Measurements from ENCODE around the gene FAM114A2. TPM values are rescaled to one million over a fixed set of nuclear protein-coding genes. Genes with fewer than 3 reads are reported as not detected.

FAM114A2 gene
- total RNA-seq, 1 experiment from 2014 or later, result 19.8 TPM

- H3K36me3 ChIP-seq (ENCODE audit: control insufficient read depth in 1 of 2, insufficient read depth in 2 of 2, low read length in 2 of 2), result no peaks in the 10 kb centered on the region
- ATAC-seq, result no peak
- no peaks in the 10 kb centered on the region for H4K20me1 ChIP-seq (ENCODE audit: insufficient read depth)
- no peaks in the 10 kb centered on the region for H3K27me3 ChIP-seq (ENCODE audit: insufficient read depth, low read length)
- no TSS peak for BruUV-seq (replicated peaks)
- H2AFZ ChIP-seq (ENCODE audit: low read depth, low read length, poor library complexity, severe bottlenecking), result no peak overlapping the region
- DNase-seq (ENCODE audit: low read depth, low spot score), result no peak
- H3K4me1 ChIP-seq (ENCODE audit: control insufficient read depth in 1 of 2, insufficient read depth in 2 of 2, low read length in 2 of 2), result no peaks in the 10 kb centered on the region
- RAD21 ChIA-PET (ENCODE audit: low non-redundant PET in 1 of 2, low total read pairs in 2 of 2, uncharacterized antibody in 2 of 2, unreplicated experiment in 2 of 2), result no interaction called here
- H3K79me2 ChIP-seq (ENCODE audit: insufficient read depth, low read length), result no peaks in the 10 kb centered on the region
- no peaks in the 10 kb centered on the region for H3K9me3 ChIP-seq (ENCODE audit: control insufficient read depth in 1 of 2, insufficient read depth in 1 of 2, low read depth in 1 of 2, low read length in 2 of 2)
- POLR2A ChIA-PET, result no interaction called here
- H3K9me2 ChIP-seq (ENCODE audit: insufficient read depth), result no peaks in the 10 kb centered on the region
- no peak overlapping the region for H3K27ac ChIP-seq (ENCODE audit: low read depth, low read length)
- no peak for TF ChIP-seq POLR2A (IDR thresholded peaks at IDR 0.05; ENCODE audit: borderline replicate concordance, extremely low read depth, insufficient read depth, insufficient read length)
- TF ChIP-seq REST (IDR thresholded peaks at IDR 0.05; ENCODE audit: low read depth), result no peak
- no peak for TF ChIP-seq ZNF274 (IDR thresholded peaks at IDR 0.05; ENCODE audit: low read depth, low read length)
- no peak for TF ChIP-seq POLR2AphosphoS5 (IDR thresholded peaks at IDR 0.05; ENCODE audit: low read depth, low read length)
- TF ChIP-seq YY1 (IDR thresholded peaks at IDR 0.05; ENCODE audit: extremely low read depth, insufficient replicate concordance, low read depth, low read length), result no peak
- no peak for TF ChIP-seq SP1 (IDR thresholded peaks at IDR 0.05; ENCODE audit: low read depth)
- no peak for TF ChIP-seq ATF3 (IDR thresholded peaks at IDR 0.05)
- no peak for TF ChIP-seq CBX3 (IDR thresholded peaks at IDR 0.05; ENCODE audit: low read depth)
- TF ChIP-seq SRF (IDR thresholded peaks at IDR 0.05; ENCODE audit: low read depth), result no peak
- TF ChIP-seq JUND (IDR thresholded peaks at IDR 0.05), result no peak
- TF ChIP-seq CEBPB (IDR thresholded peaks at IDR 0.05; ENCODE audit: low read depth), result no peak
- no peak for TF ChIP-seq FOSL1 (IDR thresholded peaks at IDR 0.05; ENCODE audit: low read depth)
- no peak for TF ChIP-seq ZFX (IDR thresholded peaks at IDR 0.05)
- TF ChIP-seq CTCF (IDR thresholded peaks at IDR 0.05 in 2 of 3, conservative IDR thresholded peaks at IDR 0.05 in 1 of 3; ENCODE audit: borderline replicate concordance in 1 of 3, insufficient read depth in 1 of 3, low read depth in 2 of 3, low read length in 2 of 3), result no peak
- no peak for TF ChIP-seq EGR1 (IDR thresholded peaks at IDR 0.05; ENCODE audit: low read depth)
- no peak for TF ChIP-seq RAD21 (IDR thresholded peaks at IDR 0.05; ENCODE audit: low read depth)
- no peak for TF ChIP-seq SIN3A (IDR thresholded peaks at IDR 0.05; ENCODE audit: low read depth)
- no peak for TF ChIP-seq ELF1 (IDR thresholded peaks at IDR 0.05; ENCODE audit: borderline replicate concordance, low read depth)
- TF ChIP-seq ZBTB33 (IDR thresholded peaks at IDR 0.05; ENCODE audit: extremely low read depth, insufficient replicate concordance, low read length), result no peak
- intact Hi-C loops (cut with micrococcal nuclease), result loop anchor here (10.0 kb wide), 1 partner anchor 96 kb away; no protein-coding TSS in a partner anchor
- H3K4me3 ChIP-seq (replicated peaks in 1 of 2; ENCODE audit: low read depth in 1 of 2, low read length in 2 of 2), result no peak overlapping the region
- H3K9ac ChIP-seq (ENCODE audit: low read length), result no peak overlapping the region
- CTCF ChIA-PET, result no interaction called here
- H3K4me2 ChIP-seq (ENCODE audit: low read length), result no peak overlapping the region
These were observed 97.4 kb downstream of the FAM114A2 start for GRCh38 chr5:153941265-153941664.
